KMS-11 (cell line): Measurements from ENCODE around the gene IFITM2.
"Not testable (repeated sequence)": the region's sequence is repeated elsewhere in the genome, so short reads cannot be mapped to it uniquely, and the experiment has no call there.

Experiments
- H2AFZ ChIP-seq: fragments of 200-600 bp; sonication (generic); 2 replicates; pipeline ENCODE4 v1.6.1; 2016; ENCODE audit warnings: antibody characterized with exemption, mixed run types, low read depth
- H3K27ac ChIP-seq: fragments of 200-600 bp; sonication (generic); 2 replicates; pipeline ENCODE4 v1.6.1; 2016; ENCODE audit warnings: mild to moderate bottlenecking, mixed run types
- H3K27me3 ChIP-seq: fragments of 200-600 bp; sonication (generic); 2 replicates; pipeline ENCODE4 v1.6.1; 2017; ENCODE audit warnings: mild to moderate bottlenecking, low read depth, mixed run types, moderate library complexity; ENCODE audit not compliant: insufficient read depth
- H3K36me3 ChIP-seq: fragments of 200-600 bp; sonication (generic); 2 replicates; pipeline ENCODE4 v1.6.1; 2017; ENCODE audit warnings: mild to moderate bottlenecking, mixed run types; ENCODE audit not compliant: insufficient read depth
- H3K4me1 ChIP-seq: fragments of 200-600 bp; sonication (generic); 2 replicates; pipeline ENCODE4 v1.6.1; 2016; ENCODE audit warnings: mild to moderate bottlenecking, low read depth, mixed run types; ENCODE audit not compliant: poor library complexity, severe bottlenecking
- H3K4me2 ChIP-seq: fragments of 200-600 bp; sonication (generic); 2 replicates; pipeline ENCODE4 v1.7.0; 2016; ENCODE audit warnings: mild to moderate bottlenecking, mixed run types
- H3K4me3 ChIP-seq: fragments of 200-600 bp; sonication (generic); IDR thresholded peaks from 2 replicates; pipeline ENCODE4 v1.6.1; 2017; ENCODE audit warnings: low read depth, low read length, mixed read lengths; ENCODE audit not compliant: insufficient read depth
- H3K79me2 ChIP-seq: fragments of 200-600 bp; sonication (generic); 2 replicates; pipeline ENCODE4 v1.6.1; 2016; ENCODE audit warnings: low read depth, mixed run types; ENCODE audit not compliant: insufficient read depth
- H3K9ac ChIP-seq: fragments of 200-600 bp; sonication (generic); 2 replicates; pipeline ENCODE4 v1.6.1; 2016; ENCODE audit warnings: mild to moderate bottlenecking, mixed run types
- H4K20me1 ChIP-seq: fragments of 200-600 bp; sonication (generic); 2 replicates; pipeline ENCODE4 v1.6.1; 2016; ENCODE audit warnings: mild to moderate bottlenecking, mixed run types; ENCODE audit not compliant: insufficient read depth
- CTCF ChIP-seq: fragments of 200-600 bp; sonication (generic); conservative IDR thresholded peaks from 2 replicates; pipeline ENCODE4 v1.6.1; 2017; ENCODE audit warnings: low read depth, mild to moderate bottlenecking, antibody characterized with exemption, low read length, moderate library complexity, mixed read lengths

The IFITM2 gene

DNA sequence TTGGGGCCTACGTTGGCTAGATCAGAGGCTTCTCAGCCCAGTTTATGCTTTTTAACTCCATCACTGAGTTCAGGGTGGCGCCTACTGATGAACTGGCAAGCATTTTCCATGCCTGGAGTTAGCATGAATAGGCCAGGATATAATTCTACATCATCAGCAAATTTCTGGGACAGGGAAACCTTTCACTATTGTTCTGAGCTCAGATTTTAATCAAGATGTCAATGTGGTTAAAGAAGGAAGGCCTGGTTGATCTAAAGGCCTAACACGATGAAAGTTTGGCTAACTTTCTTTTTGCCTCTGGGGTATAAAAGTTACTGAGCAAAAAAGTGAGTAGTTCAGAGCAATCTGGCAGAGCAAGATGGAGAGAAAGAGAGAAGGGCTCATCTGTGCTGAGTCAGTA lies 34.7 kb downstream of the IFITM2 start:
- Histone ChIP-seq H2AFZ (no peak overlapping the region), H3K9ac (no peak overlapping the region)

DNA sequence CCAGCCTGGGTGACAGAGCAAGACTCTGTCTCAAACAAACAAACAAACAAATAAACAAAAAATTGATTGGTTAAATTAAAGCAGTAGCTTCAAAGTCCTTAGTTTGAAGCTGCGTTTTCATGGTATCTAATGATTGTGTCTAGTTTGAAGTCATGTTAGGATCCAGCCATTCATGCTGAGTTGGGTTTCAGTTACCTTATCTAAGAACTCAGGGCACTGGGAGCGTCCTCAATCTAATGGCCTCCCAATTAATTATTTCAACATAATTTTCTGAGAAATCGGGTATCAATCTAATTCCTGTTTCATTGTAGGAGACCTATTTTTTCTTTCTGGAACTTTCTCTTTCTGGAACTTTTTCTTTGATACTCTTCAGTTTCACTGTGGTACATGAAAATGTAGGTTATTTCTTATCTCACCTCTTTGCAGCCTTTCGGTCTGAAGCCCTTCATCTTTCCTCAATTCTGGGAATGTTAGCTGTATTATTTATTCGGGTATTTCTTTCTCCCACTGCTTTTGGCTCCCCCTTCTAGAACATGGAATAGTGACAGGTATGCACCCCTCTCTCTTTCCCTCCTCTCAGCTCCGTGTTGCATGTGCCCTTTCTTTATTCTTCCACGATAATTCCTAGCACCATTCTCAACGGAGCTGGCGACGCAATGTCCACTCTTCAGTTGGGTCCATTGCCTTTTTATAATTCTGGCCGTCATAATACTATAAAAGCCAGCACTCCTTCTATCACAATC lies 37.4 kb downstream of the IFITM2 start:
- Histone ChIP-seq H3K4me3 (no peak overlapping the region), H3K9ac (no peak overlapping the region), H3K27ac (no peak overlapping the region), H3K4me2 (no peak overlapping the region), H2AFZ (no peak overlapping the region), H4K20me1 (no peaks in the 10 kb centered on the region), H3K27me3 (peaks cover 65% of the 10 kb centered on the region), H3K36me3 (no peaks in the 10 kb centered on the region), H3K79me2 (no peaks in the 10 kb centered on the region), H3K4me1 (no peaks in the 10 kb centered on the region)
- TF ChIP-seq CTCF = no peak

More for the DNA sequence above, 34.7 kb downstream of the IFITM2 start:
- no peak overlapping the region for H3K27ac ChIP-seq
- H3K27me3 ChIP-seq = peaks cover 73% of the 10 kb centered on the region
- H3K4me2 ChIP-seq = no peak overlapping the region
- H3K4me1 ChIP-seq = no peaks in the 10 kb centered on the region
- no peak overlapping the region for H3K4me3 ChIP-seq
- no peaks in the 10 kb centered on the region for H4K20me1 ChIP-seq
- no peaks in the 10 kb centered on the region for H3K79me2 ChIP-seq
- H3K36me3 ChIP-seq = no peaks in the 10 kb centered on the region
- TF ChIP-seq CTCF = no peak

DNA sequence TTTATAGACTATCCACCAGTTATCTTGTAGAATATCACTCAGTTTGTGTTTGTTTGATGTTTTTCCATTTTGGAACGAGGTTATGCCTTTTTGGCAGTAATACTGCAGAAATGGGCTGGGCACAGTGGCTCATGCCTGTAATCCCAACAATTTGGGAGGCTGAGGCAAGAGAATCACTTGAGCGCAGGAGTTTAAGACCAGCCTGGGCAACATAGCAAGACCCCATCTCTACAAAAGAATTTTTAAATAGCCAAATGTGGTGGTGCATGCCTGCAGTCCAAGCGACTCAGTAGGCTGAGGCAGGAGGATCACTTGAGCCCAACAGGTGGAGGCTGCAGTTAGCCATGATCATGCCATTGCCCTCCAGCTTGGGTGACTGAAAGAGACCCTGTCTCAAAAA lies 38.9 kb downstream of the IFITM2 start:
- Histone ChIP-seq H3K27me3 (peaks cover 56% of the 10 kb centered on the region), H3K27ac (no peak overlapping the region)

DNA sequence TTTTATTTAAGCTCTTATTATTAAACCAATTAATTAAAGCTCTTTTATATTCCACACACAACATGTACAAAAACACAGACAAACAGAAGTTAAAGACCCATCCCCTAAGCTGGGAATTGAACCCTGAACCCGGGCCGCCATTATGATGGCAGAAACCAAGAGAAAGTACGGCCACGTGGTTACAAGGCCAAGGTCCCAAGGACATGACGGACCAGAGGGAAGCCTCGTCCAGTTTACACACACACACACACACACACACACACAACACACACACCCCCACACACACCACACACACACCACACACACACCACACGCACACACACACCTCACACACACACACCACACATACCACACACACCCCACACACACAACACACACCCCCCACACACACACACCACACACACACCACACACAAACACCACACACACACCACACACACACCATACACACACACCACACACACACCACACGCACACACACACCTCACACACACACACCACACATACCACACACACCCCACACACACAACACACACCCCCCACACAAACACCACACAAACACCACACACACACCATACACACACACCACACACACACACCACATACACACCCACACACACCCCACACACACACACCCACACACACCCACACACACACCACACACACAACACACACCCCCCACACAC lies 41.8 kb downstream of the IFITM2 start:
- H4K20me1 ChIP-seq, H3K9ac ChIP-seq, H2AFZ ChIP-seq, H3K4me3 ChIP-seq, H3K27ac ChIP-seq, H3K36me3 ChIP-seq, H3K79me2 ChIP-seq, H3K4me2 ChIP-seq: not testable (repeated sequence)
- Histone ChIP-seq H3K4me1 (peaks cover 14% of the 10 kb centered on the region), H3K27me3 (peaks cover 65% of the 10 kb centered on the region)

More for the DNA sequence above, 38.9 kb downstream of the IFITM2 start:
- H3K4me3 ChIP-seq = no peak overlapping the region
- no peak overlapping the region for H2AFZ ChIP-seq
- H4K20me1 ChIP-seq = no peaks in the 10 kb centered on the region
- H3K9ac ChIP-seq = no peak overlapping the region
- TF ChIP-seq CTCF = no peak
- H3K36me3 ChIP-seq = no peaks in the 10 kb centered on the region
- H3K4me1 ChIP-seq = peaks cover 14% of the 10 kb centered on the region
- no peaks in the 10 kb centered on the region for H3K79me2 ChIP-seq
- no peak overlapping the region for H3K4me2 ChIP-seq

DNA sequence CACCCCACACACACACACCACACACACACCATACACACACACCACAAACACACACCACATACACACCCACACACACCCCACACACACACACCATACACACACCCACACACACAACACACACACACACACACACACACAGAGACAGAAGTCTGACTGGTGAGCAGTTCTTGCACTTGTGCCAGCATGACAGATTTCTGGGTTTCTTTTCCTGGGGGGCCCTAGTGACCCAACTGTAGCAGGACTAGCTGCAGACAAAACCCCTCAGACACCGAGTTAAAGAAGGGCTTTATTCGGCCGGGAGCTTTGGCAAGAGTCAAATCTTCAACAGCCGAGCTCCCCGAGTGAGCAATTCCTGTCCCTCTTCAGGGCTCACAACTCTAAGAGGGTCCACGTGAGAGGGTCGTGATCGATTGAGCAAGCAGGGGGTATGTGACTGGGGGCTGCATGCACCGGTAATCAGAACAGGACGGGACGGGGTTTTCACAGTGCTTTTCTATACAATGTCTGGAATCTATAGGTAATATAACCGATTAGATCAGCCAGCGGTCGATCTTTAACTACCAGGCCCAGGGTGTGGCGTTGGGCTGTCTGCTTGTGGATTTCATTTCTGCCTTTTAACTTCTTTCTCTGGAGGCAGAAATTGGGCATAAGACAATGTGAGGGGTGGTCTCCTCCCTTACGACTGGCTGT lies 42.6 kb downstream of the IFITM2 start:
- peak overlapping the region; percentile 33; the same call in 1 of the 2 replicates for H2AFZ ChIP-seq
- H4K20me1 ChIP-seq, H3K9ac ChIP-seq, H3K36me3 ChIP-seq, H3K79me2 ChIP-seq, H3K27ac ChIP-seq, H3K4me3 ChIP-seq: not testable (repeated sequence)
- H3K4me2 ChIP-seq = peak overlapping the region; percentile 79
- peaks cover 14% of the 10 kb centered on the region for H3K4me1 ChIP-seq
- peaks cover 63% of the 10 kb centered on the region for H3K27me3 ChIP-seq
